Hepatocyte (in vitro differentiated cells): Measurements from ENCODE around the gene DUSP16. TPM values are rescaled to one million over a fixed set of nuclear protein-coding genes. Genes with fewer than 3 reads are reported as not detected.

Experiments used
- DNase-seq: peaks from one replicate; pipeline ENCODE4 v3.0.0-alpha.2; 2016; ENCODE audit warnings: low spot score
- H2AFZ ChIP-seq: fragments of 200-600 bp; sonication (generic); 2 replicates; pipeline ENCODE4 v1.6.0; 2016; ENCODE audit warnings: antibody characterized with exemption, mild to moderate bottlenecking
- H3K27ac ChIP-seq: fragments of 200-600 bp; sonication (generic); 2 replicates; pipeline ENCODE4 v1.5.1; 2016; ENCODE audit warnings: mild to moderate bottlenecking
- H3K27me3 ChIP-seq: fragments of 200-600 bp; sonication (generic); 2 replicates; pipeline ENCODE4 v1.6.1; 2016
- H3K36me3 ChIP-seq: fragments of 200-600 bp; sonication (generic); replicated peaks from 2 replicates; pipeline ENCODE4 v1.5.1; 2016; ENCODE audit warnings: low read depth; ENCODE audit not compliant: insufficient read depth
- H3K4me1 ChIP-seq: fragments of 200-600 bp; sonication (generic); 2 replicates; pipeline ENCODE4 v1.5.1; 2016; ENCODE audit warnings: mild to moderate bottlenecking, moderate library complexity; ENCODE audit not compliant: insufficient read depth
- H3K4me2 ChIP-seq: fragments of 200-600 bp; sonication (generic); 2 replicates; pipeline ENCODE4 v1.6.0; 2016
- H3K4me3 ChIP-seq: fragments of 200-600 bp; sonication (generic); 2 replicates; pipeline ENCODE4 v1.5.1; 2016; ENCODE audit warnings: mild to moderate bottlenecking
- H3K79me2 ChIP-seq: fragments of 200-600 bp; sonication (generic); 2 replicates; pipeline ENCODE4 v1.6.0; 2017; ENCODE audit warnings: mild to moderate bottlenecking
- H3K9me2 ChIP-seq: fragments of 200-600 bp; sonication (generic); replicated peaks from 2 replicates; pipeline ENCODE4 v1.6.0; 2017; ENCODE audit warnings: mild to moderate bottlenecking; ENCODE audit not compliant: insufficient read depth
- H3K9me3 ChIP-seq: fragments of 200-600 bp; sonication (generic); 2 replicates; pipeline ENCODE4 v1.5.1; 2016; ENCODE audit warnings: low read depth, mild to moderate bottlenecking
- H4K20me1 ChIP-seq: fragments of 200-600 bp; sonication (generic); 2 replicates; pipeline ENCODE4 v1.6.0; 2016; ENCODE audit warnings: mild to moderate bottlenecking; ENCODE audit not compliant: insufficient read depth, poor library complexity, severe bottlenecking
- EZH2 ChIP-seq: fragments of 200-600 bp; sonication (generic); IDR thresholded peaks from 2 replicates; pipeline ENCODE4 v1.6.1; 2016; ENCODE audit warnings: antibody characterized with exemption, mild to moderate bottlenecking, borderline replicate concordance
- EZH2phosphoT487 ChIP-seq: fragments of 200-600 bp; sonication (generic); IDR thresholded peaks from one replicate; pipeline ENCODE4 v1.6.1; 2018; ENCODE audit warnings: antibody characterized with exemption, mild to moderate bottlenecking, low read depth, moderate library complexity; ENCODE audit not compliant: unreplicated experiment, severe bottlenecking
- WGBS: methylation state at CpG from one replicate; pipeline ENCODE4 v1.1.6; 2016; ENCODE audit warnings: low lambda C conversion rate; ENCODE audit errors: missing lambda C conversion rate; 5-methylcytosine and 5-hydroxymethylcytosine counted together
- polyA plus RNA-seq: library from polyadenylated mRNA; unstranded; fragments of >200 nt; fragmentation: Nextera tagmentation; extraction: Ambion mirVana; gene quantifications from 2 replicates; pipeline ENCODE4 v1.2.1, GENCODE V29; 2016
- total RNA-seq: library from RNA; depleted of rRNA; stranded (reverse); fragments of >200 nt; gene quantifications from 2 replicates; pipeline ENCODE4 v1.2.3, GENCODE V29; 2014
- TF ChIP-seq, protein P1 (sequence below): fragments of 200-600 bp; sonication (generic); IDR thresholded peaks from 2 replicates; pipeline ENCODE4 v1.5.1; 2016; ENCODE audit warnings: antibody characterized with exemption, mild to moderate bottlenecking; ENCODE audit not compliant: poor library complexity

DUSP16 gene
- total and polyA plus RNA-seq, 2 experiments from 2014 or later = 13.4 to 74.1 TPM

DNA sequence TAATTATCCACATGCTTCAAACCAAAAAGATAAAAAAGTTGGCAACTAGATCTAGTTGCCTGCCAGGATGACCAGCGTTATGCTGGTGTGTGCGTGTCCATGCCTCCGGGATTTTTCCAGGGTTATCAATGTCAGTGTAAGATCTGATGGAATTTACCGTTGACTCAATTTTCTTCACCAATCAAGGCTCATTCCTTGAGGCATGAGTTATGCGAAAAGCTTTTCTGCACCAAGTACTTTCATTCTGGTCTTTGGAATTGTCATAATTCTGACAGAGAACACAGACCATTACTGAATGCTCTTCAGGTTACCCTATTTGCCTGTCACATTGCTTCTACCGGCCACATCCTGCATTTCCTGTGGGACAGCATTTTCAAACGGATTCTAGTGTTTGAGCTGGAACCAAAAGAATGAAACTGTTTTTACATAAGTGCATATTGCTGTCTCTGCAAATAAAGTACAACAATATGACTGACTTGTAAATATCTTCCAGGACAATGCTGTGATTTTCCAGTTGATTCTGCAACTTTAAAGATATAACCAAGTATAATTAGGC lies 91.8 kb downstream of the DUSP16 start:
- no peaks in the 10 kb centered on the region for H3K9me2 ChIP-seq
- H3K4me3 ChIP-seq = no peak overlapping the region
- no peak overlapping the region for H3K4me2 ChIP-seq
- TF ChIP-seq EZH2 = no peak
- TF ChIP-seq, protein P1, sequence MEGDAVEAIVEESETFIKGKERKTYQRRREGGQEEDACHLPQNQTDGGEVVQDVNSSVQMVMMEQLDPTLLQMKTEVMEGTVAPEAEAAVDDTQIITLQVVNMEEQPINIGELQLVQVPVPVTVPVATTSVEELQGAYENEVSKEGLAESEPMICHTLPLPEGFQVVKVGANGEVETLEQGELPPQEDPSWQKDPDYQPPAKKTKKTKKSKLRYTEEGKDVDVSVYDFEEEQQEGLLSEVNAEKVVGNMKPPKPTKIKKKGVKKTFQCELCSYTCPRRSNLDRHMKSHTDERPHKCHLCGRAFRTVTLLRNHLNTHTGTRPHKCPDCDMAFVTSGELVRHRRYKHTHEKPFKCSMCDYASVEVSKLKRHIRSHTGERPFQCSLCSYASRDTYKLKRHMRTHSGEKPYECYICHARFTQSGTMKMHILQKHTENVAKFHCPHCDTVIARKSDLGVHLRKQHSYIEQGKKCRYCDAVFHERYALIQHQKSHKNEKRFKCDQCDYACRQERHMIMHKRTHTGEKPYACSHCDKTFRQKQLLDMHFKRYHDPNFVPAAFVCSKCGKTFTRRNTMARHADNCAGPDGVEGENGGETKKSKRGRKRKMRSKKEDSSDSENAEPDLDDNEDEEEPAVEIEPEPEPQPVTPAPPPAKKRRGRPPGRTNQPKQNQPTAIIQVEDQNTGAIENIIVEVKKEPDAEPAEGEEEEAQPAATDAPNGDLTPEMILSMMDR = no peak
- no peak for TF ChIP-seq EZH2phosphoT487
- H3K9me3 ChIP-seq = no peaks in the 10 kb centered on the region
- H3K36me3 ChIP-seq = no peaks in the 10 kb centered on the region
- no peaks in the 10 kb centered on the region for H3K79me2 ChIP-seq
- no peaks in the 10 kb centered on the region for H4K20me1 ChIP-seq
- 89% methylated on average over 7 of the region's 7 CpGs for WGBS
- no peaks in the 10 kb centered on the region for H3K4me1 ChIP-seq
- no peaks in the 10 kb centered on the region for H3K27me3 ChIP-seq
- no peak overlapping the region for H3K27ac ChIP-seq
- no peak overlapping the region for H2AFZ ChIP-seq
- DNase-seq = no peak

- Histone ChIP-seq H3K27me3 (no peaks in the 10 kb centered on the region), H2AFZ (no peak overlapping the region), H4K20me1 (no peaks in the 10 kb centered on the region), H3K9me3 (no peaks in the 10 kb centered on the region), H3K9me2 (no peaks in the 10 kb centered on the region), H3K36me3 (no peaks in the 10 kb centered on the region), H3K79me2 (no peaks in the 10 kb centered on the region), H3K27ac (no peak overlapping the region), H3K4me1 (no peaks in the 10 kb centered on the region), H3K4me2 (no peak overlapping the region), H3K4me3 (no peak overlapping the region)
- TF ChIP-seq EZH2phosphoT487 (no peak), EZH2 (no peak)
- TF ChIP-seq, protein P1 = no peak
- no peak for DNase-seq
- 76% methylated on average over 7 of the region's 7 CpGs for WGBS
Observed at GRCh38 chr12:12469386-12469785, 93.3 kb downstream of the DUSP16 start.

DNA sequence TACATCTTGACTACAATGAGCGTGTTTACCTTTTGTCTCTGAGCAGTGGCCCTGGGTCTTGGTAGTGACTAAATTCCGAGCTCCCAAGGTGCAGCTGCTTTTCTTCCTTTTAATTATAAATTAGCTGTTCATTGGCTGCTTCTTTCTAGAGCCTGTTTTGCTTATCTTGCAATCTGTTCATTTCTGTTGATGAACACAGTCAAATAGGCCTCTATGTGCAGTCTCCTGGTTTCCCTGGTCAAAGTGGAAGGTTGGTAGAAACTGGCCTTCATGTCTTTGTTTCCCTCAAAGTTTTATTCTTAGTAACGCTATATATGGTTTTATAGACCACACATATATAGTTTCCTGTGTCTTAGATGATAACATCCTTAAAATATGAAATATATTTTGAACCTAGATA lies 94.1 kb downstream of the DUSP16 start:
- 98% methylated on average over 3 of the region's 3 CpGs for WGBS
- Histone ChIP-seq H3K79me2 (no peaks in the 10 kb centered on the region), H3K4me2 (no peak overlapping the region), H2AFZ (no peak overlapping the region), H3K9me2 (no peaks in the 10 kb centered on the region), H3K4me3 (no peak overlapping the region), H3K27ac (no peak overlapping the region), H3K27me3 (no peaks in the 10 kb centered on the region), H3K4me1 (no peaks in the 10 kb centered on the region), H3K36me3 (no peaks in the 10 kb centered on the region), H3K9me3 (no peaks in the 10 kb centered on the region), H4K20me1 (no peaks in the 10 kb centered on the region)
- no peak for DNase-seq
- no peak for TF ChIP-seq EZH2
- TF ChIP-seq, protein P1 = no peak
